Stomach (tissue), 9 donors: Measurements from ENCODE around the gene UCN2. TPM values are rescaled to one million over a fixed set of nuclear protein-coding genes. Genes with fewer than 3 reads are reported as not detected.
"Not testable (repeated sequence)": the region's sequence is repeated elsewhere in the genome, so short reads cannot be mapped to it uniquely, and the experiment has no call there.

Experiments used
- DNase-seq, 2 donors: peaks; one replicate each; pipeline versions ENCODE4 v3.0.0 to v3.0.0-alpha.2; 2013 to 2019
- H3K27ac ChIP-seq, 5 donors: fragments of 200-600 bp in 4 of 5; sonication (generic) in 4 of 5; one replicate each; pipeline ENCODE4 v1.5.1; 2013 to 2019; ENCODE audit warnings: mild to moderate bottlenecking in 1 of 5, moderate library complexity in 1 of 5
- H3K27me3 ChIP-seq, 3 donors: fragments of 200-600 bp; sonication (generic); one replicate each; pipeline ENCODE4 v1.5.1; 2017 to 2019; ENCODE audit warnings: mixed run types in 1 of 3
- H3K36me3 ChIP-seq, 4 donors: fragments of 200-600 bp; sonication (generic); 1 replicate in 3 of 4; 2 replicates in 1 of 4; pipeline ENCODE4 v1.5.1; 2016 to 2019
- H3K4me1 ChIP-seq, 4 donors: fragments of 200-600 bp; sonication (generic); one replicate each; pipeline ENCODE4 v1.5.1; 2016 to 2019
- H3K4me3 ChIP-seq, 4 donors: fragments of 200-600 bp; sonication (generic) in 3 of 4; one replicate each; pipeline ENCODE4 v1.5.1; 2016 to 2019; ENCODE audit warnings: mild to moderate bottlenecking in 1 of 4
- H3K9me3 ChIP-seq, 4 donors: fragments of 200-600 bp; sonication (generic); one replicate each; pipeline ENCODE4 v1.5.1; 2016 to 2019
- EP300 ChIP-seq: sonication (generic); formaldehyde crosslinking; IDR thresholded peaks from one replicate; pipeline ENCODE4 v1.6.1; 2017; ENCODE audit warnings: antibody characterized with exemption
- POLR2A ChIP-seq, 4 donors: fragments of 450-650 bp; IDR thresholded peaks; one replicate each; pipeline ENCODE4 v1.6.1; 2016; ENCODE audit warnings: antibody characterized with exemption in 4 of 4, control low read depth in 2 of 4, mild to moderate bottlenecking in 1 of 4, moderate library complexity in 1 of 4
- POLR2AphosphoS5 ChIP-seq, 3 donors: sonication (generic); formaldehyde crosslinking; IDR thresholded peaks; one replicate each; pipeline ENCODE4 v1.6.1; 2016; ENCODE audit warnings: antibody characterized with exemption in 3 of 3
- WGBS, 5 donors: extraction: QIAGEN DNeasy Blood & Tissue Kit in 3 of 5; methylation state at CpG; one replicate each; pipeline versions ENCODE4 v1.1.5 to v1.1.7; 2013 to 2018; 5-methylcytosine and 5-hydroxymethylcytosine counted together
- intact Hi-C: fragments of 100-400 bp; cut with DNase I; formaldehyde crosslinking; loops from one replicate; pipeline ENCODE4 v1.15.1; 2023; ENCODE audit warnings: low total_unique reads
- polyA plus RNA-seq, 3 donors: library from polyadenylated mRNA; stranded (reverse); fragments of 200-250 nt; gene quantifications; one replicate each; pipeline ENCODE4 v1.2.3, GENCODE V29; 2013
- total RNA-seq, 5 donors: library from RNA; depleted of rRNA; stranded (reverse); fragments of >200 nt; gene quantifications; one replicate each; pipeline versions ENCODE4 v1.1.0 to v1.2.3, GENCODE V29; 2014 to 2016
- TF ChIP-seq, protein P1 (sequence below), 7 experiments: fragments of 450-650 bp in 4 of 7; fragments of 200-600 bp in 3 of 7; sonication (generic) in 3 of 7; IDR thresholded peaks; one replicate each; pipeline ENCODE4 v1.5.1; 2016 to 2019; ENCODE audit warnings: antibody characterized with exemption in 7 of 7, control low read depth in 2 of 7, mild to moderate bottlenecking in 1 of 7
- donor health status: healthy with polysubstance abuse.
- donor health status: Bipolar disorder and iron deficiency.
- donor health status: healthy.

Gene UCN2
- total and polyA plus RNA-seq, 8 donors, result 0.31 to 3.3 (median 0.48) TPM; not detected in 4

DNA sequence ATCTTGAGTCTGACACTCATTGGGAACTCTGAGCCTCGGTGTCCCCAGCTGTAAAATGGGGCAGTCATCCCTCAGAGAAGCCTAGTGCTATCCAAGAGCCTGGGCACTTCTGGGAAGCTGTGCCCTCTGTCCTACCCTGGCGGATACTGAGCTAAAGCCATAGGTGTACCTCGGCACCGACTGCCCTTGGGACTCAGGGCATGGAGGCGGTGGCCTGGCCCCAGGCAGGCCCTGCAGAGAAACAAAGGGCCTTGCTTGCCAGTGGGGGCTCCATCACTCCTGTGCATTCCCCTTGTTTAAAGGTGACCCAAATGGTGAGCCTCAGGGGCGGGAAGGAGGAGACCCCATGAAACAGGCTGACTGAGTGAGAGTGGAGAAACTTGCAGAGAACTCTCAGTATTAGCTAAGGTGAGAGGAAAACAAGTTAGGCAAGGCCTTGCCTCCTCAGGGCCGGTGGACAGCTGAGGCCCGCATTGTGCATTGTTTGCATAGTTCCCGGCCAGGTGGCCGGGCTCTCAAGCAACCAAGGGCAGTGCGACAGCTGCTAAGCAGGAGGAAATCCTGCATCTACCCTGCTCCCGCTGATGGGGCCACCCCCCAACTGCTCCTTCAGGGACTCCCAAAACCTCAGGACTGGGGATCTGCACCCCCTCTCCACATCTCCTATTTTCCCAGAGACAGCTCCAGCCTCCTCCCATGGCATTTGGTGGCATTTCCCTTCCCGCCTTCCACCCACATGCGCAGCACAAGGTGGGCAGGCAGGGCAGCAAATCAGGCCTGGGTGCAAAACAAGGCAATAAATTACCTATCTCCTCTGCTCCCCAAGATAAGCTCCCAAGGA, 11.2 kb downstream of the UCN2 start:
- Histone ChIP-seq H3K4me3 (no peak overlapping the region), H3K27ac (peak overlapping the region in 4 of 5 donors; percentile 13 to 43 (median 32)), H3K27me3 (no peaks in the 10 kb centered on the region), H3K4me1 (peaks cover 17 to 41% (median 25%) of the 10 kb centered on the region in 4 donors), H3K9me3 (no peaks in the 10 kb centered on the region), H3K36me3 (peaks cover 0 to 3% (median 1%) of the 10 kb centered on the region in 4 donors)
- DNase-seq, result peak; percentile 67 to 81
- 54 to 64% (median 59%) methylated on average over 13 to 14 of the region's 14 CpGs for WGBS, 5 donors
- TF ChIP-seq EP300, result no peak
- no peak for TF ChIP-seq POLR2A (IDR thresholded peaks at IDR 0.05)
- intact Hi-C loops, result loop anchor here (5.0 kb wide), 1 partner anchor 90 kb away; no protein-coding TSS in a partner anchor

DNA sequence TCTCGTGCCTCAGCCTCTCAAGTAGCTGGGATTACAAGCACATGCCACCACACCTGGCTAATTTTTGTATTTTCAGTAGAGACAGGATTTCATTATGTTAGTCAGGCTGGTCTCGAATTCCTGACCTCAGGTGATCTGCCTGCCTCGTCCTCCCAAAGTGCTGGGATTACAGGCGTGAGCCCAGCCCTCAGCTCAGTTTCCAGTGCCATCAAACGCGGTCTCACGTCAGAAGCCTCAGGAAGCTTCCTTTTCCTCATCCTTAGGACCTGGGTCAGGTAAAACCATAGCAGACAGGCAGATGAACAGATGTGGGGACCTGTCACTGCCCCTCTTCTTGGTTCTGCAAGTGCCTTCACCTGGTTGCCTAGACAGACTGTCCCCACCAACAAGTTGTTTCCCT, 11.9 kb downstream of the UCN2 start:
- WGBS, 5 donors, result 89 to 96% (median 92%) methylated on average over 7 of the region's 7 CpGs
- peak overlapping the region in 3 of 5 donors; percentile 27 to 43 (median 37) for H3K27ac ChIP-seq
- not testable (repeated sequence) for H3K36me3 ChIP-seq, H3K9me3 ChIP-seq, DNase-seq, H3K27me3 ChIP-seq, H3K4me3 ChIP-seq
- peaks cover 13 to 37% (median 21%) of the 10 kb centered on the region in 4 donors for H3K4me1 ChIP-seq
- intact Hi-C loops, result loop anchor here (5.0 kb wide), 1 partner anchor 89 kb away; no protein-coding TSS in a partner anchor

DNA sequence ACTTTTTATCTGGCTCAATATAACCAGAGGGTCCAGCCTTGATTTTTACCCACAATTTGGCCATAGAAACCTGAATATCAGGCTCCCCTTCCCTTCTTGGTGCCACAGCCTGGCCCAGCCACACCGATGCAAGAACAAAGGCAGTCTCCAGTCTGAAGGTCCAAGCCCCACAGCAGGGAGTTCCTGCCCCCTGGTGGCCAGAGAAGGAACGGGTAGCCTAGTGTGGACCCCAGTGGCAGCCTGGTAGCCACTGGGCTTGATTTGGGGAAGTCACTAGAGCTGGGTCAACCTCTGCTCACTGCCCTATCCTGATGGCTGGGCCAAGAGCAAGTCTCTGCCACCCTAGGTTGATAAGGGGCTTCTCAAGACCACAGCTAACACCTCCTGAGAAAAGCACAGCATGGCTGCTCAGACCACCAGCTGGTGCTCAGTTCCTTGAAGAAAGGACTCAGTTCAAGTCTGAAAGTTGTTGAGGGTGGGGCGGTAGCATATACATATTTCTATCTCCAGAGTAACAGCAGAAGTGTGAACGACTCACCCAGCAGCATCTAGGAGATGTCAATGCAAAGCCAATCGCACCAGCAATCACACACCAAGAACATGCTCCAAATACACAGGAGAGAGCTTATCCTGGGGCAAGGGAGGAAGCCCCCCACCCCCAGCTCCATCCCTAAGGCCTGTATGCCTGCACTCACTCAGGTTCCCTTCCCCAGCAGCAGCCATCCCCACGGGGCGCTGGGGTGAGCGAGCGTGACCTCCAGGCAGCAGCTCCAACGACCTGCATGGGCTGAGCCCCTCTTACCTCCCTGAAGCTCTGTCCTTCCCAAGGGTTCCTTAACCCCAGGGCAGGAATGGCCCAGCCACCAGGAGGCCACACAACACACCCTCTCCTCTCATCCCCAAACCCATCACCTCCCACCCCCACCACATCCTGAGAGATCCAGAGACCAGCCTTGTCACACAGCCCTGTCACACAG, 14.6 kb downstream of the UCN2 start:
- WGBS, 5 donors, result 50 to 74% (median 66%) methylated on average over 5 to 10 of the region's 10 CpGs
- H3K9me3 ChIP-seq, result no peaks in the 10 kb centered on the region
- intact Hi-C loops, result no loop called here
- peak; percentile 89 to 92 for DNase-seq
- peak overlapping the region in 1 of 5 donors; percentile 1 for H3K27ac ChIP-seq
- H3K27me3 ChIP-seq, result no peaks in the 10 kb centered on the region
- H3K4me3 ChIP-seq, result no peak overlapping the region
- H3K36me3 ChIP-seq, result peaks cover 0 to 18% (median 5%) of the 10 kb centered on the region in 4 donors
- peaks cover 4 to 23% (median 13%) of the 10 kb centered on the region in 4 donors for H3K4me1 ChIP-seq
- TF ChIP-seq EP300, result no peak
- peak; percentile 20 to 82 (median 46) for TF ChIP-seq POLR2AphosphoS5 (IDR thresholded peaks at IDR 0.05)
- TF ChIP-seq POLR2A (IDR thresholded peaks at IDR 0.05), result no peak
- TF ChIP-seq, protein P1, sequence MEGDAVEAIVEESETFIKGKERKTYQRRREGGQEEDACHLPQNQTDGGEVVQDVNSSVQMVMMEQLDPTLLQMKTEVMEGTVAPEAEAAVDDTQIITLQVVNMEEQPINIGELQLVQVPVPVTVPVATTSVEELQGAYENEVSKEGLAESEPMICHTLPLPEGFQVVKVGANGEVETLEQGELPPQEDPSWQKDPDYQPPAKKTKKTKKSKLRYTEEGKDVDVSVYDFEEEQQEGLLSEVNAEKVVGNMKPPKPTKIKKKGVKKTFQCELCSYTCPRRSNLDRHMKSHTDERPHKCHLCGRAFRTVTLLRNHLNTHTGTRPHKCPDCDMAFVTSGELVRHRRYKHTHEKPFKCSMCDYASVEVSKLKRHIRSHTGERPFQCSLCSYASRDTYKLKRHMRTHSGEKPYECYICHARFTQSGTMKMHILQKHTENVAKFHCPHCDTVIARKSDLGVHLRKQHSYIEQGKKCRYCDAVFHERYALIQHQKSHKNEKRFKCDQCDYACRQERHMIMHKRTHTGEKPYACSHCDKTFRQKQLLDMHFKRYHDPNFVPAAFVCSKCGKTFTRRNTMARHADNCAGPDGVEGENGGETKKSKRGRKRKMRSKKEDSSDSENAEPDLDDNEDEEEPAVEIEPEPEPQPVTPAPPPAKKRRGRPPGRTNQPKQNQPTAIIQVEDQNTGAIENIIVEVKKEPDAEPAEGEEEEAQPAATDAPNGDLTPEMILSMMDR (IDR thresholded peaks at IDR 0.05), result peak in 6 of 7 experiments; percentile 74 to 96 (median 92)

DNA sequence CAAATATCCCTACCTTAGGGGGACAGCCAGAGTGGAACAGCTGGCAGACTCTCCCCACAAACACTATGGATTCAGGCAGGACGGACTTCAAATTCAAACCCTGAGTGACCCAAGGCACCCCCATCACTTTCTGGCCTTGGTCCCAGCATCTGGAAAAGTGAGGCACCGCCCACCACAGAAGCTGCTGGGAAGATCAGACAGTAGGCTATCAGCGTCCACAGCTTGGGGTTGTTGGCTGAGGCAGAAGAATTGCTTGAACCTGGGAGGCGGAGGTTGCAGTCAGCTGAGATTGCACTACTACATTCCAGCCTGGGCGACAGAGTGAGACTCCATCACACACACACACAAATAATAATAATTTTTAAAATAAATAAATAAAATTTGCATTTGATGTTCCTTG, 15.5 kb downstream of the UCN2 start:
- peaks cover 4 to 19% (median 13%) of the 10 kb centered on the region in 4 donors for H3K4me1 ChIP-seq
- peaks cover 2 to 21% (median 5%) of the 10 kb centered on the region in 4 donors for H3K36me3 ChIP-seq
- intact Hi-C loops, result no loop called here

More for the DNA sequence above, 15.5 kb downstream of the UCN2 start:
- WGBS, 5 donors, result 76 to 89% (median 86%) methylated on average over 5 of the region's 5 CpGs
- DNase-seq, result no peak
- Histone ChIP-seq H3K27ac (no peak overlapping the region), H3K9me3 (no peaks in the 10 kb centered on the region), H3K4me3 (no peak overlapping the region), H3K27me3 (no peaks in the 10 kb centered on the region)
- TF ChIP-seq, protein P1 (IDR thresholded peaks at IDR 0.05), result no peak
- TF ChIP-seq EP300 (no peak), POLR2AphosphoS5 (IDR thresholded peaks at IDR 0.05) (no peak), POLR2A (IDR thresholded peaks at IDR 0.05) (no peak)
